Right ventricle myocardium superior (tissue), 1 donor: ENCODE measurements around the gene FANCI. TPM values are rescaled to one million over a fixed set of nuclear protein-coding genes. Genes with fewer than 3 reads are reported as not detected.

Source experiments
- ATAC-seq: fragments of 200-7000 bp; cut with Tn5 transposase; one replicate; pipeline ENCODE4 v1.9.1; 2020; ENCODE audit warnings: mild to moderate bottlenecking; ENCODE audit not compliant: poor library complexity
- DNase-seq: peaks from one replicate; pipeline ENCODE4 v3.0.0-alpha.2; 2020
- intact Hi-C: fragments of 100-400 bp; cut with DNase I; formaldehyde crosslinking; loops from one replicate; pipeline ENCODE4 v1.11.2; 2022
- total RNA-seq: library from RNA; stranded (reverse); fragmentation: NEBNext Ultra II Directional; extraction: Animal tissue kit (Norgen Biotek cat#: 25700); gene quantifications from one replicate; pipeline ENCODE4 v1.2.1, GENCODE V29; 2021
- donor health status: DM: no; HTN: yes; CAD: no; lungs with severe emphysema.

FANCI gene
- total RNA-seq, 1 donor from 2014 or later: 3.6 TPM

DNA sequence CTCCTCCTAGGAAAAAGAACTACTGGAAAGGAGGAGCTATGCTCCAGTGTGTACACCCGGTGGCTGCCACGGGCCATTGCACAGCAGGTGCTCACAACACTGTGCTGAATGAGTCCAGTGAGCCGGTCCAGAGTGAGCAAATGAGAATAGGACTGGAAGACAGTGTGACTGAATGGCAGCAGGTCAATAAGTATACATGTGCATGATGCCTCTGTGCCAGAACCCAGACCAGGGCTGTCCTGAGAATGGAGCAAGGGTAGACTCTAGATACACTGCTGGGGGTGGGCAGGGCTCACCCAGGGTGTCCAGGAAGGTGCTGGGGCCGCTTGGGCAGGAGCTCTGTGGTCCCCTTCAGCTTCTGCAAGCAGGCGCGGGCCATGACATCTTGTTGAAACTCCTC lies 82.5 kb downstream of the FANCI start:
- ATAC-seq: no peak
- intact Hi-C loops: no loop called here
- no peak for DNase-seq

DNA sequence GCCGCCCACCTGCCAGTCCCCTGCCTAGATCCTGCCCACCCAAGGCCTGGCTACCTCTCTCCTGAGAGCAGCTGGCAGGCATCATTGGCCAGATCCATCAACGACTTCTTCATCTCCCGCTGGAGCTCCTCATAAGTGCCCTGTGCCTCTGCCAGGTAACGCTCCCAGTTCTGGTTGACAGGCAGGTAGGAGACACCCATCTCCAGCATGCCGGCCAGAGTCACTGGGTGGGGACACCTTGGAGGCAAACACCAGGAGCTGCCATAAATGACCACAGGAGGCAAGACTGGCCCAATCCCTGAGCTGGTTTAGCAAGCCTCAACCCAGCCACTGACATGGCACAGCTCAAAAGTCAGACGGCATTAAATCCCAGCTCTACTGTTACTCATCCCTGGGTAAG lies 83.3 kb downstream of the FANCI start:
- intact Hi-C loops: no loop called here
- no peak for ATAC-seq
- DNase-seq: no peak

DNA sequence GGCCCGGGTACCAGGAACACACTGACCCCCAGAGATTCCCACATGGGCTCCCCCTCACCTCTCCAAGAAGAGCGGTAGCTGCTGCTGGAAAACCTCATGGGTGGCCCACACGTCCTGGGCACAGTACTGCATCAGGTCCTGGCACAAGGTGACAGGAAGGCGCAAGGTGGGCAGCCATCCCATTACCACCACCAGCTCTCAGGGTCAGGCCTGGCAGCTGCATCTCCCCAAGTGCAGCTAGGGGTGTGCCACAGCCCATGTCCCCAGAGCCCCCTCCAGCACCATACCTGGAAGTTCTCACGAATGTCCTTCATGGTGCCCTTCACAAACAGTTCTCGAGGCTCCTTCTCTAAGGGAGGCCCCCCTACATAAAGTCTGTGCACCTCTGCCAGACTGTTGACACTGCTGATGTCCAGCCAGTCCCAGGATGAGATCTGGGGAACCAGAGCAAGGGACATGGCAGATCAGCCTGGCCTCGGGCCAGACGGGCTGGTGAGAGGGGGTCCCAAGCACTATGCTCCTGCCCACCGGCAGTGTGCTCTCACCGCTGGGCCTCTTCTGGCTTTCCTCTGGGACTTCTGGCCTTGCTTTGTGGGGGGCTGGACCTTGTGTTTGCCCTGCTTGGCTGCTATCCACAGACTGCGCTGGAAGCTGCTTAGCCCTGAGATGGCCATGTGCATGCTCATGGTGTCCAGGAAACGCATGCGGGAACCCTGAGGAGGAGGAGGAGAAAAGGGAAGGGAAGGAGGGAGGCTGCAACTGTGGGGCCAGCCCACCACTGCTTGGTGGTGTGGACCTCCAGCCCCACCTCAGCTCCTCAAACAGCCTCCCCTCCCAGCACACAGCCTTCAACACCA lies 84.8 kb downstream of the FANCI start:
- ATAC-seq (no peak), DNase-seq (no peak)
- intact Hi-C loops: no loop called here

DNA sequence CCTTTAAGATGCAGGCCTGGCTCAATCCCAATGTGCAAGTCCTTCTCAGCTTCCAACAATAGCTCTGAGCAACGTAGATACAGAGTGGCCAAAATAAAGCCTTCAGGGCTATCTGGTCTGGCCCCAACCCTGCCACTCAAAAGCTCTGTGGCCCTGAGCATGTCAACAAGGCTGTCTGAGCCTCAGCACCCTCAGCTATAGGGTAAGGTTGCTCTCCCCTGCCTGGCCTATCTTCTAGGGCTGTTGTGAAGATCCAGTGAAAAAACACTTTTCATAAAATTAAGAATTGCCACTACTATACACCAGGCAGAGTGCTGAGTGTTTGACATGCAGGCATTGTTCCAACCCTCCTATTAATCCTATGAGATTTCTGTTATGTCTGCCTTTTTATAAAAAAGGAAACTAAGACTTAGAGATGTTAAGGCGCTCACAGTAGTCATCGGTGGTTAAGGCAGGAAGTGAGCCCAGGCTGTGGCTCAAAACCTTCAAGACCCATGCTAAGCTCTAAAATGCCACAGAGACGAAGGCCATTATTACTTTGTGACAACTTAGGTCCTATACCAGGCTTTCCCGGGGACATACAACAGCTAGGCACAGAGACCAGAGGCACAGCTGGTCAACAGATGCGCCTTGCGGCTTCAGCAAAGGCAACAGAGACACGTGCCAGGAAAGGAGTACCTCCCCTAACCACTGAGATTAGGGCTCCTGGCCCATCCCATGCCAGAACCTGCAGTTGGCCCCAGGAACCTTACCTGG lies 85.7 kb downstream of the FANCI start:
- intact Hi-C loops: loop anchor here (5.0 kb wide), 1 partner anchor 242 kb away; the partner anchor contains the start of gene ABHD2
- no peak for ATAC-seq
- no peak for DNase-seq

DNA sequence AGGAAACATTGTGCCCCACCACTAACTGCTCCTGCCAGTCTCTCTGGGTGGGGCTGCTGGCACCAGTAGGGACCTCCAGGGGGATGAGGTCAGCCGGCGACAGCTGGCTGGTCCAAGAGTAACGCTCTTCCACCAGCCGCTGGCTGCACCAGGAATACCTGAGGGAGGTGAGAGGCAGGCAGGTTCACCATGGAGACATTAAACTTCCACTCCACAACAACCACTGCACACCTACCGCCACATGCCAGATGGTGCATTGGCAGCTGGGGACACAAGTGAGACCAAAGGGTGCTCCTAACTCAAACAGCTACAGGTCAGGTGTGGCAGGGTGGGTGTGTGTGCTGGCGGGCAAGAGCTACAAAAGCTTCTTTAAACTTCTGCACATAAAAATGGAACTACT lies 86.3 kb downstream of the FANCI start:
- intact Hi-C loops: loop anchor here (5.0 kb wide), 1 partner anchor 243 kb away; the partner anchor contains the start of gene ABHD2
- ATAC-seq (no peak), DNase-seq (no peak)

DNA sequence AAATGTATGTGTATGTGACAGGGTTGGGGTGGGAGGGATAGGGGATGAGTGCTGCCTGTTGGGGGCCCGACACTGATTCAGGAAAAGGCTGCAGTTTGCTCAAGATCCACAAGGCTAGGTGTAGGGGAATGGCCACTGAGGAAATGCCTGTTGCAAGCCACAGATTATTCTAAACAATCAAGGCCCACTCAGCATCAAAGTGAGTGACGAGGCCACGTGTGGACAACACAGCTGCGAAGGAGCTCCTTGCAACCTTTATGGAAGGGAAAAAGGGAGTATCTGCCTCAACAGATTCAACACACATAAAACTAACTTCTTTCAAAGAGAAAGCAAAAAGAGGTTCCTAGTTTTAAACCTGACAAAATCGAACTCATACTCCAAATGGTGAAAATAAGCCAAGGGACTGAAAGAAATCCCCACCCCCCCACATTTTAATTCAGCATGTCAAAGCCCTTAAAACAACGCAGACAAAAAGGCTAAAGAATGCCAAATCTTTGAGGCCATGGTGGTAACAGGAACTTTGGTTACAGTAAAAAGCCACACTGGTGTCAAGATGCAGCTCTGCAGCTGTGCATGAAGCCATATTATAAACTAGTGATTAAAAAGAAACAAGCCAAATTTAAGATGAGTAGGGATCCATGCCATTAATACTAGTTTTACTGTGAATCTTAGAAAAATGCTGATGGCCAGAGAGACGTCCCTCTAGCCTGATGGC lies 87.3 kb downstream of the FANCI start:
- no peak for DNase-seq
- no peak for ATAC-seq
- intact Hi-C loops: loop anchor here (5.0 kb wide), 1 partner anchor 244 kb away; the partner anchor contains the start of gene ABHD2

DNA sequence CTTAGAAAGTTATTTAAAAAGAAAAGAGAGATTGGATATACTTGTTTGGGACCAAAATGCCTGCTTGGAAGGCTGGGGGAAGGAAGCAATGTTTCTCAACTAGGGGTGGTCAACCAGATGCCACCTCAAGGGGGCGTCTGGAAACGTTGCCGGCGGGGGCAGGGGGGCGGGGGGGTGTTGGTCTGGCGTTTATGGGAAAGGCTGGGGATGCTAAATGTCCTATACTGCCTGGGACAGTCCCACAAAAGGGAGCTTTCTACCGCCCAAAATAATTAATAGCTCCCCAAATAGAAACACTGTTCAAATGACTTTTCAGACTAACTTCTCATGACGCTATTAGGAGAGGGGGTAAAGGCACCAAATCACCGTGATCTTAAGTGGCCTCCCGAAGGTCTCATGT lies 88.7 kb downstream of the FANCI start:
- intact Hi-C loops: loop anchor here (5.0 kb wide), 1 partner anchor 245 kb away; the partner anchor contains the start of gene ABHD2
- no peak for DNase-seq
- ATAC-seq: no peak

DNA sequence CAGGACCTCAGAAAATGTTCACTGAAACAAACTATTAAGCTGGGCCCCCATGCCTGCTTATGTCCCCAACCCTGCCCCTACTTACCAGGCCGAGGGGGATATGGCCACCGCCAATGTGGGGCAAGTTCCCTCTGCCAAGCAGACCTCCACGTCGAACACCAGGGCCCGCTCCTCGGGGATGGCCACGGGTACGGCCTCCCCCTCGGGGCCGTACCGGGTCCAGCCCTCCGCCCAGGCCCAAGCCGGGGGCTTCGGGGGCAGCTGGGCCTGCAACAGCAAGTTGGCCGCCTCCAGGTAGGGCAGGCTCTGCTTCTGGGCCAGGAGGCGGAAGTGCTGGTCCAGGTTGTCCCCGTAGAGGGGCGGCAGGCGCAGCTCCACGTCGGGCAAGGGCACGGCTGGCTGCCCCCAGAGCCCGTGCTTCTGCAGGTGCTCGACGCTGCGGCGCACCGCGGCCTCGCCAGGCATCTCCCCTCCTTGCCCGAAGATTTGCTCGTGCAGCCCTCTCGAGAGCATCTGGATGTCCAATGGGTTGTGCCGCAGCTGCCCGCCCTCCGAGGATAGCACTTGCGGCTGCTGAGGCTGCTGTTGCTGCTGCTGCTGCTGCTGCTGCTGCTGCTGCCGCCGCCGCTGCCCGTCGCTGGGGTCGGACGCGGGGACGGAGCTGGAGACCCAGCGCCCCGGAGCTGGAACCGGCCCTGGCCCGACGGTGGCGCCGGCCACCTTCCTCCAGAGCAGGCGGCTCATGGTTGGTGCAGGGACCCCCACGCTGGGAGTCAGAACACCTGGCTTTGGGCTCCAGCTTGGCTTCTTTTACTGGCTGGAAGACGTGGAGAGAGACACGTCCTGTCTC lies 89.5 kb downstream of the FANCI start:
- no peak for DNase-seq
- no peak for ATAC-seq
- intact Hi-C loops: loop anchor here (5.0 kb wide), 1 partner anchor 246 kb away; the partner anchor contains the start of gene ABHD2

DNA sequence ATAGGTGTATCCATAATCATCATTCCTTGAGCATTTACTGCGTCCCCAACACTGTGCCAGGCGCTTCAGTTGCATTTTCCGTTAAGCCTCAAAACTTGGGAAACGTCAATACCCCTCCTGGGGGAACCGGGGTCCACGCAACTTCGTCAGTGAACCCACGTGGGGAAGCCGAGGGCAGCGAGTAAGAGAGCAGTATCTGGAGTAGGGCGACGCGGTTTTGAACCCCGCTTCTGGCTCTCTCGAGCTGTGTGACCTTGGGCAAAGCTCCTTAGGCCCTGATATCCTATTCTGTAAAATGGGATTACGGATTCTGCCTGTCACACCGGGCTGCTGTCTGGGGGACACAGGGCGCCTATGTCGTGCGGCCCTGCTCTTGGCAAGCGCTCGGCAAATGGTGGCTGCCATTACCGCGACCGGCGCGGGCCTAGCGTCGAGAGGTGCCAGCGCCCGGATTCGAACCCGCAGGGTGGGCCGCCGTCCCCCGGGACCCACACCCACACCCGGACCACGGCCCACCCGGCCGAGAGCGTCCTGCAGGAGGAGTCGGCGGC lies 90.3 kb downstream of the FANCI start:
- DNase-seq: no peak
- intact Hi-C loops: loop anchor here (5.0 kb wide), 1 partner anchor 247 kb away; the partner anchor contains the start of gene ABHD2

DNA sequence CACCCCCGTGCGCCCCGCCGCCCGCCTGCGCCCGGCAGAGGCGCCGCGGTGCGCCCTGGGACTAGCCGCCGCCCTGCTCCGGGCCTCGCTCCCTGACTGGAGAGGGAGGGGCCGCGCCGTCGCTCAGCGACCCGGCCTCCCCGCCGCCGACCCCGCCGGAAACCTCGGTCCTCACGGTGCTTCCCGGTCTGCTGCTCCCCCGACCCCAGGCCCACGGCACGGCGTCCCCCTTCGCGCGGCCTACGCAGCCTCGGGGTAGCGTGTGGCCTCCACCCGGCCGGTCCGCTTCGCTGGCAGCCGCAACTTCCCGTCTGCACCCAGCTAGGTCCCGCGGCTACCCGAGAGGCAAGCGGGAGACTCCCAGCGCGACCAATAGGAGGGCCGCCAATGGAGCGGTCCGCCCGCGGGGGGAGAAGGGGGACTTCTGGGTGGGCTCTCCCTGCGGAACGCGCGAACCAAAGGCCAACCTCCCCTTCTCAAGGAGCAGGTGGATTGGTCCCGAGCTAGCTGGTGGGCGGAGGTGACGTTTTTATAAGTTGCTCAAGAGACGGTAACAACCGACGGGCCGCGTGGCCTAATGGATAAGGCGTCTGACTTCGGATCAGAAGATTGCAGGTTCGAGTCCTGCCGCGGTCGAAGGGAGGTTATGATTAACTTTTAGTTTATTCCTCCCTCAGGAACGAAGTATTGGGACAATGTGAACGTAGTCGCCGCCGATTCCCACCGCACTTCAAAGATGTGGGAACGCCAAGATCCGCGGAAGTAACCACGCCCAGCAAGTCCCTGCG lies 90.9 kb downstream of the FANCI start, which contains the start of gene POLG:
Gene POLG (minus strand): TSS at position 315 of the 788 bp plus-strand sequence. CDS start 1,070 bp downstream, outside the sequence.
- ATAC-seq (peak; percentile 97), DNase-seq (peak; percentile 98)
- intact Hi-C loops: loop anchor here (5.0 kb wide), 1 partner anchor 247 kb away; the partner anchor contains the start of gene ABHD2

More for the DNA sequence above, 90.3 kb downstream of the FANCI start:
- ATAC-seq: no peak

DNA sequence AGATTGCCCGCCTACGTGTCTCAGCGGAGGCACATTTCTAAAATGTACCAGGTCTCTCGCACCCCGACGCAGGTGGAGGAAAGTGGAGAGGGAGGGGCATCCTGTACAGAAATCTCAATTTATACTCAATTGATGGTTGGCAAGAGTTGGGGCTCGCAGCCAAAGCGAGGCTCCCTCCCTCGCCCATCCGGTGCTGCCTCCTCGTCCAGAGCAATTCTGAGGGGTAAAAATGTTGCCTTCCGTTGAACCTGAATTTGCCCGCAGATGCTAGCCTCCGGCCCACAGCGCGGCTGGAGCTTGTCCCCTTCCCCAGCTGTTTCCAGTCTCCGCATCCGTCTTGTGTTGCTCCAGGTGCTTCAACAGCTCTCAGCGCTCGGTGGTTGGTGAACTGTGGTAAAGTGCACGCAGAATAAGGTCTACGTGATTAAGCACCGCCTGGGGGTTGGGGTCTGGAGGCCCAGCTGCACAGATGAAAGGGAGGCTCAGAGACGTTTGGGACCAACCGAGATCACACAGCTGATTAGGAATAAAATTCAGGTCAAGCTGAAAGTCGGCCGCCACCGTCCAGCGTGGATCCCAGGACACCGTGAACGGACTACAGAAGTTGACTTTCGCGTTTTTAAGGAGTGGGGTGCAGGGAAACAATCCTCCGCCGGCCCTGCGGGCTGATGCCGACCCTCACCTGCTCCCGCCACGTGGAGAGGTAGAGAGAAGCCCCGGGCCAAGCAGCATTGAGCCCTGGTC lies 91.7 kb downstream of the FANCI start:
- intact Hi-C loops: no loop called here

DNA sequence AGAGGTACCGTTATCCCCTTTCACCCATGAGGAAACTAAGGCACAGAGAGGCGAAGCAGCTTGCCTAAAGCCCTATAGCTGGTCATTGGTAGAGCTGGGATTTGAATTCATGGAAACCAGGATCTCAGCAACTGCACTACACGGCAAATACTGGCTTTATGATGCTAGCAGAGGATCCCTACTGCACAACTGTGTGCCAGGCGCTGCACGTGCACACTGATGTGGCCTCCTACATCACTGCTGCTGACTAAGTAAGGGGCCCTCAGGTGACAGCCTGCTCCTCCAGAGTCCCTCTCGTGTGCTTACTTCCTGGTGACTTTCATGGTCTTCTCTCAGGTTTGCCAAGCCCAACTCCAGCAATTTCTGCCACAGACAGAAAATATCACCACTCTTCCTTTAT lies 94.3 kb downstream of the FANCI start:
- ATAC-seq (no peak), DNase-seq (no peak)
- intact Hi-C loops: no loop called here

More for the DNA sequence above, 91.7 kb downstream of the FANCI start:
- ATAC-seq: no peak
- DNase-seq: no peak

DNA sequence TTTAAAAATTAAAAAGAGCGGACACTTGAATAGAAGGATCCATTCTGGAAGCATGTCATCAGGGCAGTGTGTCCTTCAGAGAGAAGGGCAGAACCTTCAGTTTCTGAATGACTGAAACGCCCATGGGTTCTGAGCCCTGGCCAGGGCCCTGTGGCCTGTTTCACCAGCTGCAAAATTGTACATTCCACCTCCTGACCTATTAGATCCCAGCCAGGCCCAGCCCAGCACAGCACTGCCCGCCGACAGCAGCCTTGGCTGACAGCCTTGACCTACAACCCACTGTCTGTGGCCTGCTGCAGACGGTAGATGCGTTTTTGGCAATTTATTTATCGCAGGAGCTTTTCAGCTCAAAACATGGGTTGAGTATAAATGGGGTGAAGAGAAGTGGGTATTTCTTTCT lies 96.8 kb downstream of the FANCI start:
- no peak for DNase-seq
- ATAC-seq: no peak
- intact Hi-C loops: no loop called here

DNA sequence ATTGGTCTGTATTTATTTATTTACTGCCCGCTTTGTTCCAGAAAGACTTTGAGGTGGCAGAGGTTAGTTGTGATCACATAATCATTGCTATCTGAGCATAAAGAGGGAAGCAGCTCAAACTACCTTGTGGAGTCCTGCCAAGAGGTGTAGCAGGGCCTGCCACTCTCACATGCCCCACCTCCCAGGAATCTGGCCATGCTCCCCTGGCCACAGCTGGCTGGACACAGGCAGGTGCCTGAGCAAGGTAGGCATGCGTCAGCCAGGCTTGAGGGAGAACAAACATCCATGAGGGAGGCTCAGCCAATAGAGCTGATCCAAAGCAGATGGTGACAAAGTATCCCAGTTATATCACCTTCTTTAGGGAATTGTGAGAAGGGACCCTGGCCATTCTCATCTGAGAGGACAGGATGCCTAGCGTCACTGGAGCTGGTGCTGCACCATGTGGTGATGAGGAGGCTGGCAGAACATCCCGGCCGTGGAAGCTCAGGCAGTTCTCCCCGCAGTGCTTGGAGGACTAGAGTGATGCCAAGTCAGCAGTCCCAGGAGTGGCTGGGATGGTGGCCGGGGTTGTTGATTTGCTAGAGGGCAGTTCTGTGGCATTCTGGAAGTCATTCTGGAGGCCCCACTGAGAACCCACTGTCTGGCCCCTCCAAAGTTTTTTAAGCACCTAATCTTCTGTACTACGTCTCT lies 97.7 kb downstream of the FANCI start:
- intact Hi-C loops: no loop called here
- ATAC-seq (no peak), DNase-seq (no peak)

DNA sequence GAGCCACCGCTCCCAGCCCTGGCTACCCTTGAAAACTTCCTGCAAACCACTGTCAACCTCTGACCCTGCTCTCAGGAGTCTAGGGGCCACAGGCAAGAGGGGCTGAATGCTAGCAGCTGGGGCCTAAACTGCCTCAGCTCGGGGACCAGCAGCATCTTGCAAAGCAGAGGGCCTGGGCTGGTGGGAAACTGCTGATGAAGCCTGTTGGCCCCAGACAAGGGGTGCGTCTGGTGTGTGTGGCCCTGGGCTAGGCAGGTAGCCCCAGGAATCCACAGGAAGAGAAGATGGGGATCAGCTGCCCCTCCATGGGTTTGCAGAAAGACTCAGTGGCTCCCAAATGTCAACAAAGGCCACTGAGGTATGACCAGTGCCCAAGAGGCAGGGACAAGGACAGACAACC lies 99.1 kb downstream of the FANCI start:
- intact Hi-C loops: no loop called here
- DNase-seq (no peak), ATAC-seq (no peak)

DNA sequence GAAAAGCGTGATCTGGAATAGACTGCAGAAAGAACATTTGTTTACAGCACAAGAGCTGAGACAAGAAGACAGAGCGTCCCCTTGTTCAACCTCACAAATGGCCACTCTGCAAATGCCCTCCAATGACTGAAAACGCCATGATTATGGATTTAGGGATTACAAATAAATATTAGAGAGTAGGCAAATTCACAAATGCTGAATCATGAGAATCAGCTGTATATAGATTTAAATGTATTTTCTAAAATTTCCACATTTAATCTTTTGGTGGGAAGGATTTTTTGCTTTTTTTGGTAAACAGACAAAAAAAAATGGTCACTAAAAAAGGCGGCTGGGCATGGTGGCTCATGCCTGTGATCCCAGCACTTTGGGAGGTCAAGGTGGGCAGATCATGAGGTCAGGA lies 101.5 kb downstream of the FANCI start:
- DNase-seq (no peak), ATAC-seq (no peak)
- intact Hi-C loops: no loop called here
